HCT116 (cell line): Measurements from ENCODE around the gene POLR1A. TPM values are rescaled to one million over a fixed set of nuclear protein-coding genes. Genes with fewer than 3 reads are reported as not detected.

Experiments used
- ATAC-seq: fragments of 200-7000 bp; cut with Tn5 transposase; 2 replicates; pipeline ENCODE4 v1.9.1; 2020; ENCODE audit warnings: mild to moderate bottlenecking, moderate library complexity
- BruUV-seq: library from RNA; stranded (reverse); fragments of 400-500 nt; replicated peaks from 2 replicates; lab custom pipeline; 2021; lab: Mats Ljungman, UMichigan
- CTCF ChIA-PET: fragments of 300-600 bp; sonication (Branson Sonifier 250); formaldehyde crosslinking; loops from one replicate; lab custom pipeline; 2021; ENCODE audit warnings: antibody characterized with exemption; lab: Charles Lee
- POLR2A ChIA-PET: fragments of 300-600, 350-600 bp; sonication (Branson Sonifier 250); formaldehyde crosslinking; loops from one replicate; lab custom pipeline; 2021; ENCODE audit warnings: antibody characterized with exemption; lab: Charles Lee
- RAD21 ChIA-PET, 2 experiments: fragments of 300-600 bp; sonication (Branson Sonifier 250); formaldehyde crosslinking; loops; one replicate each; lab custom pipeline; 2023; ENCODE audit warnings: low total read pairs in 2 of 2; ENCODE audit not compliant: uncharacterized antibody in 2 of 2, unreplicated experiment in 2 of 2, low non-redundant PET in 1 of 2; lab: Charles Lee
- DNase-seq: peaks from one replicate; pipeline ENCODE4 v3.0.0-alpha.2; 2010; ENCODE audit warnings: low read depth, low spot score
- H2AFZ ChIP-seq: fragments of 200-600 bp; shearing (Covaris generic), sonication (generic); 2 replicates; pipeline ENCODE4 v1.6.1; 2017; ENCODE audit warnings: low read depth, mixed run types, mixed read lengths, antibody characterized with exemption, low read length; ENCODE audit not compliant: poor library complexity, severe bottlenecking
- H3K27ac ChIP-seq: 2 replicates; pipeline ENCODE4 v1.5.1; 2012; ENCODE audit warnings: low read depth, low read length
- H3K27me3 ChIP-seq: fragments of 200-600 bp; sonication (generic); 2 replicates; pipeline ENCODE4 v1.6.1; 2016; ENCODE audit warnings: mixed run types, low read length, mixed read lengths; ENCODE audit not compliant: insufficient read depth
- H3K36me3 ChIP-seq, 2 experiments: fragments of 200-500 bp in 1 of 2; fragments of 200-600 bp in 1 of 2; sonication (Bioruptor generic) in 1 of 2; sonication (generic) in 1 of 2; 2 replicates each; pipeline versions ENCODE4 v1.5.1 to v1.6.1; 2014 to 2016; ENCODE audit warnings: low read length in 2 of 2, inconsistent platforms in 1 of 2, mixed read lengths in 1 of 2, mixed run types in 1 of 2; ENCODE audit not compliant: insufficient read depth in 2 of 2, control insufficient read depth in 1 of 2
- H3K4me1 ChIP-seq, 2 experiments: fragments of 200-600 bp in 1 of 2; sonication (generic) in 1 of 2; 2 replicates each; pipeline versions ENCODE4 v1.5.1 to v1.6.1; 2012 to 2017; ENCODE audit warnings: low read length in 2 of 2, inconsistent platforms in 1 of 2, mild to moderate bottlenecking in 1 of 2, mixed read lengths in 1 of 2, mixed run types in 1 of 2, moderate library complexity in 1 of 2; ENCODE audit not compliant: insufficient read depth in 2 of 2, control insufficient read depth in 1 of 2
- H3K4me2 ChIP-seq: fragments of 200-600 bp; sonication (generic); 2 replicates; pipeline ENCODE4 v1.6.1; 2017; ENCODE audit warnings: mixed run types, low read length, mixed read lengths
- H3K4me3 ChIP-seq, 2 experiments: fragments of 200-600 bp in 1 of 2; sonication (generic) in 1 of 2; replicated peaks in 1 of 2; 2 replicates each; pipeline ENCODE4 v1.5.1; 2011 to 2016; ENCODE audit warnings: low read length in 2 of 2, control low read depth in 1 of 2, low read depth in 1 of 2, mild to moderate bottlenecking in 1 of 2, mixed read lengths in 1 of 2, mixed run types in 1 of 2
- H3K79me2 ChIP-seq: fragments of 200-600 bp; sonication (generic); 2 replicates; pipeline ENCODE4 v1.6.1; 2017; ENCODE audit warnings: mild to moderate bottlenecking, mixed run types, low read length, moderate library complexity, mixed read lengths; ENCODE audit not compliant: insufficient read depth
- H3K9ac ChIP-seq: fragments of 200-600 bp; sonication (generic); 2 replicates; pipeline ENCODE4 v1.6.1; 2016; ENCODE audit warnings: low read length, mixed read lengths
- H3K9me2 ChIP-seq: fragments of 200-600 bp; sonication (generic), shearing (Covaris generic); 2 replicates; pipeline ENCODE4 v1.6.1; 2017; ENCODE audit warnings: mixed run types, mild to moderate bottlenecking, moderate library complexity; ENCODE audit not compliant: insufficient read depth
- H3K9me3 ChIP-seq, 2 experiments: fragments of 200-500 bp in 1 of 2; fragments of 200-600 bp in 1 of 2; sonication (Bioruptor generic) in 1 of 2; sonication (generic) in 1 of 2; 2 replicates each; pipeline ENCODE4 v1.6.1; 2014 to 2017; ENCODE audit warnings: low read length in 2 of 2, mixed read lengths in 2 of 2, inconsistent platforms in 1 of 2, low read depth in 1 of 2, mild to moderate bottlenecking in 1 of 2, mixed run types in 1 of 2, moderate library complexity in 1 of 2; ENCODE audit not compliant: control insufficient read depth in 1 of 2, insufficient read depth in 1 of 2
- H4K20me1 ChIP-seq: fragments of 200-600 bp; sonication (generic), shearing (Covaris generic); 2 replicates; pipeline ENCODE4 v1.6.1; 2017; ENCODE audit warnings: mixed run types, mild to moderate bottlenecking, moderate library complexity; ENCODE audit not compliant: insufficient read depth
- ATF3 ChIP-seq: IDR thresholded peaks from 2 replicates; pipeline ENCODE4 v1.6.1; 2012
- CBX3 ChIP-seq: IDR thresholded peaks from 2 replicates; pipeline ENCODE4 v1.6.1; 2012; ENCODE audit warnings: low read depth
- CTCF ChIP-seq, 3 experiments: fragments of 200-600 bp in 1 of 3; sonication (generic) in 1 of 3; IDR thresholded peaks in 2 of 3; conservative IDR thresholded peaks in 1 of 3; 2 replicates each; pipeline ENCODE4 v1.5.1; 2012 to 2017; ENCODE audit warnings: low read depth in 2 of 3, low read length in 2 of 3, antibody characterized with exemption in 1 of 3, borderline replicate concordance in 1 of 3, control low read depth in 1 of 3, mild to moderate bottlenecking in 1 of 3, mixed read lengths in 1 of 3, mixed run types in 1 of 3, moderate library complexity in 1 of 3; ENCODE audit not compliant: insufficient read depth in 1 of 3
- EGR1 ChIP-seq: IDR thresholded peaks from 2 replicates; pipeline ENCODE4 v1.6.1; 2012; ENCODE audit warnings: low read depth
- ELF1 ChIP-seq: IDR thresholded peaks from 2 replicates; pipeline ENCODE4 v1.6.1; 2012; ENCODE audit warnings: low read depth, borderline replicate concordance
- EZH2 ChIP-seq: fragments of 200-600 bp; sonication (generic); IDR thresholded peaks from 2 replicates; pipeline ENCODE4 v1.6.1; 2017; ENCODE audit warnings: antibody characterized with exemption, mixed run types
- FOSL1 ChIP-seq: IDR thresholded peaks from 2 replicates; pipeline ENCODE4 v1.6.1; 2012; ENCODE audit warnings: low read depth
- JUND ChIP-seq: IDR thresholded peaks from 2 replicates; pipeline ENCODE4 v1.6.1; 2012
- MAX ChIP-seq: IDR thresholded peaks from 2 replicates; pipeline ENCODE4 v1.6.1; 2012
- POLR2A ChIP-seq: IDR thresholded peaks from 2 replicates; pipeline ENCODE4 v1.7.0; 2011; ENCODE audit warnings: borderline replicate concordance; ENCODE audit not compliant: insufficient read depth, insufficient read length; ENCODE audit errors: extremely low read depth
- POLR2AphosphoS5 ChIP-seq: IDR thresholded peaks from 2 replicates; pipeline ENCODE4 v1.6.1; 2011; ENCODE audit warnings: mild to moderate bottlenecking, low read depth, low read length, moderate library complexity
- RAD21 ChIP-seq: IDR thresholded peaks from 2 replicates; pipeline ENCODE4 v1.6.1; 2012; ENCODE audit warnings: low read depth, mild to moderate bottlenecking
- SIN3A ChIP-seq: IDR thresholded peaks from 2 replicates; pipeline ENCODE4 v1.6.1; 2012; ENCODE audit warnings: low read depth
- SP1 ChIP-seq: IDR thresholded peaks from 2 replicates; pipeline ENCODE4 v1.6.1; 2012; ENCODE audit warnings: low read depth
- YY1 ChIP-seq: IDR thresholded peaks from 2 replicates; pipeline ENCODE4 v1.6.1; 2011; ENCODE audit warnings: low read length, low read depth, moderate library complexity, mild to moderate bottlenecking; ENCODE audit not compliant: insufficient replicate concordance; ENCODE audit errors: extremely low read depth
- ZFX ChIP-seq: fragments of 450-650 bp; IDR thresholded peaks from 2 replicates; pipeline ENCODE4 v1.6.1; 2017
- ZNF274 ChIP-seq: fragments of 200-500 bp; sonication (Bioruptor generic); IDR thresholded peaks from 2 replicates; pipeline ENCODE4 v1.6.1; 2014; ENCODE audit warnings: mild to moderate bottlenecking, low read depth, low read length, inconsistent platforms
- intact Hi-C: fragments of 100-400 bp; cut with micrococcal nuclease; formaldehyde crosslinking; loops from 2 replicates; pipeline ENCODE4 v1.10.0; 2022
- total RNA-seq: library from RNA; stranded (reverse); gene quantifications from one replicate; pipeline ENCODE4 v1.2.1, GENCODE V29; 2021; ENCODE audit not compliant: unreplicated experiment
- TF ChIP-seq, protein P1 (sequence below): IDR thresholded peaks from 2 replicates; pipeline ENCODE4 v1.6.1; 2012; ENCODE audit warnings: low read depth

Gene POLR1A
- total RNA-seq, 1 experiment from 2014 or later: 46.6 TPM

- Histone ChIP-seq H3K4me3 (no peak overlapping the region), H3K36me3 (no peaks in the 10 kb centered on the region), H3K9me3 (no peaks in the 10 kb centered on the region), H3K79me2 (no peaks in the 10 kb centered on the region), H3K4me2 (no peak overlapping the region), H2AFZ (no peak overlapping the region), H3K4me1 (peaks cover 0 to 2% of the 10 kb centered on the region in 2 experiments; a peak in 1 of 4 replicates), H3K27me3 (no peaks in the 10 kb centered on the region), H4K20me1 (no peaks in the 10 kb centered on the region), H3K9me2 (no peaks in the 10 kb centered on the region), H3K27ac (no peak overlapping the region), H3K9ac (no peak overlapping the region)
- ChIA-PET POLR2A (no interaction called here), RAD21 (no interaction called here), CTCF (no interaction called here)
- ATAC-seq (no peak), DNase-seq (no peak)
- intact Hi-C loops: no loop called here
- no TSS peak for BruUV-seq
- TF ChIP-seq FOSL1 (no peak), EZH2 (no peak), ZFX (no peak), MAX (no peak), ATF3 (no peak), RAD21 (no peak), SIN3A (no peak), ZNF274 (no peak), JUND (no peak), POLR2AphosphoS5 (no peak), CBX3 (no peak), CTCF (IDR thresholded peaks at IDR 0.05 in 2 of 3, conservative IDR thresholded peaks at IDR 0.05 in 1 of 3; ENCODE audit: borderline replicate concordance in 1 of 3, insufficient read depth in 1 of 3, low read depth in 2 of 3, low read length in 2 of 3) (no peak), ELF1 (no peak), YY1 (no peak), POLR2A (no peak), EGR1 (no peak), SP1 (no peak)
- TF ChIP-seq, protein P1, sequence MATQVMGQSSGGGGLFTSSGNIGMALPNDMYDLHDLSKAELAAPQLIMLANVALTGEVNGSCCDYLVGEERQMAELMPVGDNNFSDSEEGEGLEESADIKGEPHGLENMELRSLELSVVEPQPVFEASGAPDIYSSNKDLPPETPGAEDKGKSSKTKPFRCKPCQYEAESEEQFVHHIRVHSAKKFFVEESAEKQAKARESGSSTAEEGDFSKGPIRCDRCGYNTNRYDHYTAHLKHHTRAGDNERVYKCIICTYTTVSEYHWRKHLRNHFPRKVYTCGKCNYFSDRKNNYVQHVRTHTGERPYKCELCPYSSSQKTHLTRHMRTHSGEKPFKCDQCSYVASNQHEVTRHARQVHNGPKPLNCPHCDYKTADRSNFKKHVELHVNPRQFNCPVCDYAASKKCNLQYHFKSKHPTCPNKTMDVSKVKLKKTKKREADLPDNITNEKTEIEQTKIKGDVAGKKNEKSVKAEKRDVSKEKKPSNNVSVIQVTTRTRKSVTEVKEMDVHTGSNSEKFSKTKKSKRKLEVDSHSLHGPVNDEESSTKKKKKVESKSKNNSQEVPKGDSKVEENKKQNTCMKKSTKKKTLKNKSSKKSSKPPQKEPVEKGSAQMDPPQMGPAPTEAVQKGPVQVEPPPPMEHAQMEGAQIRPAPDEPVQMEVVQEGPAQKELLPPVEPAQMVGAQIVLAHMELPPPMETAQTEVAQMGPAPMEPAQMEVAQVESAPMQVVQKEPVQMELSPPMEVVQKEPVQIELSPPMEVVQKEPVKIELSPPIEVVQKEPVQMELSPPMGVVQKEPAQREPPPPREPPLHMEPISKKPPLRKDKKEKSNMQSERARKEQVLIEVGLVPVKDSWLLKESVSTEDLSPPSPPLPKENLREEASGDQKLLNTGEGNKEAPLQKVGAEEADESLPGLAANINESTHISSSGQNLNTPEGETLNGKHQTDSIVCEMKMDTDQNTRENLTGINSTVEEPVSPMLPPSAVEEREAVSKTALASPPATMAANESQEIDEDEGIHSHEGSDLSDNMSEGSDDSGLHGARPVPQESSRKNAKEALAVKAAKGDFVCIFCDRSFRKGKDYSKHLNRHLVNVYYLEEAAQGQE: no peak
Observed at GRCh38 chr2:85988914-85989270, 116.8 kb downstream of the POLR1A start.
